GM21529 (cell line): ENCODE measurements around the gene UCN2.

Experiments used
- ATAC-seq: cut with Tn5 transposase; IDR thresholded peaks from one replicate; pipeline ENCODE4 v1.9.1; 2021; ENCODE audit not compliant: unreplicated experiment

The UCN2 gene

DNA sequence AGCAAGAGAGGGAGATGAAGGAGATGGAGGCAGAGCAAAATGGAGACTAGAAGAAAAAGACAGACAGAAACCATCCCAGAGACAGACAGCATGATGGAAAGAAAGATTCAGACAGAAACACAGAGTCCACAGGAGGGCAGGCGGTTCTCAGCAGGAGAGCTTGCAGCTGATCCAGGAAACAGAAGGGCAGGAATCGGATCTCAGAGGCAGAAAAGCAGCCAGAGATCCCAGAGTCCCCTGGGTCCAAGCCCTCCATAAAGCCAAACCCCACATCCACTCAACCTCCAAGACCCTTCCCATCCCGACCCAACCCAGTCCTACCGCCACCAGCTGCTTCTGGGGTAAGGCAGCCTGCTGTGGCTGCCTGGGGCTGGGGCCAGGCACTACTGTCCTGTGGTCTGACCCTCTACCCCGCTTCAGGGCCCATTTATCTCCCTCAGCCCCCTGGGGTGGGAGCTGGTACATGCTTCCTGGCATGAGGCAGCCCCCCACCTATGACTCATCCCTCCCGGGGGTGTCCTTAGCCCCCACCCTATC, at the start of gene UCN2:
UCN2 (minus strand) TSS at position 400 of the 537 bp plus-strand sequence. CDS start 657 bp downstream, outside the sequence.
- ATAC-seq, result no peak

GRCh38 chr3:48612309-48612708, 48.7 kb upstream of the UCN2 start:
- no peak for ATAC-seq

DNA sequence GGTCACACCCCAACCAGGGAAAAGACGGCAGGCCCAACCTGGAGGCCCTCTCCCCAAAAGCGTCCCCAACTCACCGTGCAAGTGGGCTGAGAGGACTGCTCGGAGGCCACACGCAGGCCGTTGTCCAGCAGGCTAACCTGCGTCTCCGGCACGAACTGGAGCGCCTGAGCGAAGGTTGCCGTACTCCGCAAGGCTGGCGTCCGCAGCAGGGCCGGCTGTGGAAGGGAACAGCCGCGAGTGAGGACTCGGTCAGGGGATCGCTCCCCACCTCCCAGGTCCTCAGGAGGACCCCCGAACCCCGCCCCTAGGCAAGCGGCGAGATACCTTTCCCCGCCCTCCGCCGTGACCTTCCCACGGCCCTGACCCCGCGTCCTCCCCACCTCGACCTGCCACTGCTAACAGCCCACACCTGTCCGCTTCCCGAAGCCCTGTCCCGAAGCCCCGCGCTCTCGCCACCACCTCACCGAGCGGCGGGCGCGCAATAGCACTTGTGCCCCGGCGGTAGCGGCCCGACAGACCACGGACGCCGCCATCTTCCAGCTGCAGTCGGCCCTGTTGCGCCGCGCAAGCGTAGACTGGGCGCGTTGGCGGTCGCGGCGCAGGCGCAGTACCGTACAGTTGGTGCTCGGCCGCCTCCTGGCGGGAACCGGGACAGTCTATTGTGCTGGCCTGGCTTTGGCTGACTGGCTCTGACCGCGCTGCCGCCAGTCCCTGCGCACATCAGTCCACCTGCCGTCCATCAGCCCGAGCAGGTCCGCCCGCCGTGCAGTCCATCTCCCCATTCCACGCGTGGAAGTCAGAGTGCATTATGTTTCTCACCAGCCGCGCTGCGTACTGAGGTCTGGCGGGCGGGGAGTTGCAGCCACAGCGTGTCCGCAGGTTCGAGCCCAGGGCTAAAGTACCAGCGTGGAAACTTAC, 45.8 kb upstream of the UCN2 start, which contains the start of gene UQCRC1:
UQCRC1 (minus strand) TSS at position 559 of the 918 bp plus-strand sequence; CDS start at position 533, 26 bp downstream.
- ATAC-seq, result peak; percentile 98

GRCh38 chr3:48607519-48607918, 43.9 kb upstream of the UCN2 start:
- no peak for ATAC-seq

DNA sequence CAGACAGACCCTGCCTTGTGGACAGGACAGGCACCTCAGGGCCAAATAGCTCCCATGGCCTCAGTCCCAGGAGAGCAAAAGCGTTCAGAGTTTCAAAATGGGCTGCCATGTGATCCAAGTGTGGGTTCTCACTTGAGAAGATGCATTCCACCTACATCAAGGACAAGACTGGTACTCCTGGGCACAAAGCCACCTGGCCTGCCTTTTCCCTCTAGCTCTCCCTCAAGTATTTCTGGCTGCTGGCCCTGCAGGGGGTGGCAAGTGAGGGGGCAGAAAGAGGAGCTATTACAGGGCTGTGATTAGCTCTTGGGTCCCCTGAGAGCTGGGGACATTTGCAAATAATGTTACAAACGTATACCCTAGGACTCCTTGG, 38.0 kb upstream of the UCN2 start:
- ATAC-seq, result no peak

- no peak for ATAC-seq
These were observed 37.4 kb upstream of the UCN2 start for GRCh38 chr3:48600711-48601621.

- no peak for ATAC-seq
These were observed 36.1 kb upstream of the UCN2 start for GRCh38 chr3:48599509-48600285.

- ATAC-seq, result no peak
These were observed 35.5 kb upstream of the UCN2 start for GRCh38 chr3:48599077-48599501.

- ATAC-seq, result no peak
These were observed 34.9 kb upstream of the UCN2 start for GRCh38 chr3:48598323-48599076.

DNA sequence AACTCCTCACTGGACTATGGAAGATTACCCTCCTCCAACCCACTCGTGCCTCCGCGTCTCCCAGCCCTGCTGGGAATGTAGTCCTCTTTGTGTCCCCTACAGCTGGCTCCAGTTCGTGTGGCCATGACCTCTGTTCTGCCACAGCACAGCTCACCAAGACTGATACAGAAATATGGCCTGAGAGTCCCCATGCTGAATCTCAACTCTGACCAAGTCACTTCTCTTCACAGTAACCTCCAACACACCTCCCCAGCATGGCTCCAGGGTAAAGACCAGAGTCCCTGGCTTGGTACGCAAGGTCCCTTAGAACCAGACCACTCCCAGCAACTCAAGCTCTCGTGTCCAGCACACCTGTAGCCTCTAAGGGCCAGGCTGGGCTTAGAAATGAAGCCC, 33.8 kb upstream of the UCN2 start:
- ATAC-seq, result no peak

- no peak for ATAC-seq
These were observed 33.3 kb upstream of the UCN2 start for GRCh38 chr3:48596676-48597407.

- ATAC-seq, result no peak
These were observed 32.6 kb upstream of the UCN2 start for GRCh38 chr3:48596157-48596556.

- ATAC-seq, result no peak
These were observed 32.0 kb upstream of the UCN2 start for GRCh38 chr3:48595526-48596121.

- no peak for ATAC-seq
These were observed 31.5 kb upstream of the UCN2 start, which contains the start of gene COL7A1 for GRCh38 chr3:48595075-48595525. Gene COL7A1, minus strand, starts transcription at chr3:48595329. Its CDS starts 170 bp downstream, at chr3:48595159.

- no peak for ATAC-seq
These were observed 31.0 kb upstream of the UCN2 start for GRCh38 chr3:48594417-48595049.

DNA sequence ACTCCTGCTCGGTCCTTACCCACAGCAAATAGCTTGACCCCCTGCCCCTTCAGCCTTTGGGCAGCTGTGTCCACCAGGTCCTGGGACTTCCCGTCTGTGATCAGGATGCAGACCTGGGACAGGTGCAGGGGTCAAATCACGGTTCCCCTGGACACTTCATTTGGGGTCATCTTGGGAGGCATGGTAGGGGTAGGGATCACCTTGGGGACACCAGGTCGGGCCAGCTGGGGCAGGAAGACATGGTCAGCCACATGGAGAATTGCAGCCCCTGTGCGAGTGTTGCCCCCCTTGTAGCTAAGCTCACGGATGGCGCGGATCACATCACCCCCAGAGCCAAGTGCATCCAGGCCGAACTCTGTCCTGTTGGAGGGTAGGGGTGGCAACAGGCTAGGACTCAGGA, 29.8 kb upstream of the UCN2 start:
- no peak for ATAC-seq

DNA sequence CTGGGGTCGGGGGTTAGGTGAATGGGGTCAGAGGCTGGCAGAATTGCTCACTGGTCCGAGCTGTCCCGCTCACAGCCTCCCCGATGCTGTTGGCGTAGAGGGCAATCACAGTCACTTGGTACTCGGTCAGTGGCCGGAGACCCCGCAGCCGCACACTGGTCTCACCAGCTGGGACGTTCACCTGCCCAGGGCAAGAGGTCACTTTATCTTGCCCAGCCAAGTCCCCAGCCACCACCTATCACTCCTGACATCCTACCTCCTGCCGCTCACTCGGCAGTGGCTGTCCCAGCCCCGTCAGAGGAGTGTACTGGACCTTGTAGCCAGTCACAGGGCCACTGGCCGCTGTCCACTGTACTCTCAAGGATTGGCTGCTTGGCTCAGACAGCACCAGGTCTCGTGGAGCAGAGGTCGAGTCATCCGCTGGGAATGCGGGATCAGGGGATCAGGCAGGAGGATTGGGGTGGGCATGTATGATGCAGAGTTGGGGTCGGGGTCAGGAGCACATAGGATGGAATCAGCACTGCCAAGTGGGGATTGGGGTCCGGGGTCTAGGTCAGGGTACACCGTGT, 29.0 kb upstream of the UCN2 start:
- no peak for ATAC-seq
